Activated CD4-positive, CD25-positive, alpha-beta regulatory T cell treated with anti-CD3 and anti-CD28 coated beads, Interleukin-2, amount 50 U/mL, for 24 hours (primary cell): Measurements from ENCODE around the gene GNPAT.

Experiments used
- ATAC-seq, 2 donors: fragments of 150-1000 bp; cut with Tn5 transposase; one replicate each; pipeline ENCODE4 v1.10.0; 2021; ENCODE audit warnings: mild to moderate bottlenecking in 1 of 2, moderate library complexity in 1 of 2

The GNPAT gene

DNA sequence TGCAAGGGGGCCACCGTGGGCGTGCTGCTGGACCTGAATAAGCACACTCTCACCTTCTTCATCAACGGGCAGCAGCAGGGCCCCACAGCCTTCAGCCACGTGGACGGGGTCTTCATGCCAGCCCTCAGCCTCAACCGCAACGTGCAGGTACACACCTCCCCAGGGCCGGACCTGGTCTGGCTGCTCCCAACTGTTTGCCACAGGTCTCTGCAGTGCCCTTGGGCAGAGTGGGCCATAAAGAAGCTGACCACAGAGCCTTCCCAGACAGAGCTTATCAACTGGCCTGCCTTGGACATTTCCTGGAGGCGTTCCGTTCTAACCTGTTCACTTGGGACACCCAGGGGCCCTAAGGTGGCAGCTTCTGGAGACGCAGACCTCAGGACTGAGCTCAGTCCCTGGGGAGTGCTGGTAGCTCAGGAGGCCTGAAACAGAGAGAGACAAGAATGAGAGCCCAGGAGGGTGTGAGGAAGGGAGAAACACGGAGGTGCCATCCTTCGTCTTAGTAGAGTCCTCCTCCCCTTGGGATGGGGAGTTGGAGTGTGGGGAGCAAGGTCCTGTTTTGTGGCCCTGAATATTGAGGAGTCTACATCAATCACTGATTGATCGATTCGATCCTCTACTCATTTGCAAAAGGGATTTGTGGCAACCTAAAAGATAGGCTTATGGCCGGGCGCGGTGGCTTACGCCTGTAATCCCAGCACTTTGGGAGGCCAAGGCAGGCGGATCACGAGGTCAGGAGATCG is 27.0 kb upstream of the GNPAT start:
- ATAC-seq: no peak

DNA sequence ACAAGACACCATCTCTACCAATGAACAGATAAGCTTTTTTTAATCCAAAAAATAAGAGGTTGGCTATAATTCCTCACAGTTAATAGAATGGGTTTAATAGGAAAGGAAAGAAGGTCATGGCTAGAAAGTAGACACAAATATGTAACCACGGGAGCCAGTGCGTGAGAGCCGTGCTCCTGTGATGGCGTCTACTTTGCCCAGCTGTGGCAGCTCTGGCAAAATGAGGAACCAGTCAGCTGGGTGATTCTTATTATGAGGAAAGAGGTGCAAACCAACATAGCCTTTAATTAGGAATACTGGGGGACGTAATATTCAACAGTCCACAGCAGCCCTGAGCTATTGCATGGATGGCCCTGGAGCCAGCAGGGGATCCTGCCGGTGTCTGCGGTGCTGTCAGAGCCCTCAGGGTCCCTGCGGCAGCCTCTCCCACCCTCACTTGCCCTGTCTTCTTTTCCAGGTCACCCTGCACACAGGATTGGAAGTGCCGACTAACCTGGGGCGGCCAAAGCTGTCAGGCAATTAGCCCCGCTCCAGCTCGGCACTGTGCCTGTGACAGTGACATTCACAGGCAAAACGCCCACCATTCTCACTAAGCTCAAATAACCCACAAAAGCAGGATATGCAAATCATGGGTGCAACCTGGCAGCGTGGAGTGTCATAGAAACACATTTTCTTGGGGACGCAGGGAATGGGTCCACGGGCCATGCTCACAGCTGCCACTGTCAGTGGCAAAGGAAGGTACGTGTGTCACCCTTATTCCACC is 25.9 kb upstream of the GNPAT start:
- ATAC-seq: no peak

DNA sequence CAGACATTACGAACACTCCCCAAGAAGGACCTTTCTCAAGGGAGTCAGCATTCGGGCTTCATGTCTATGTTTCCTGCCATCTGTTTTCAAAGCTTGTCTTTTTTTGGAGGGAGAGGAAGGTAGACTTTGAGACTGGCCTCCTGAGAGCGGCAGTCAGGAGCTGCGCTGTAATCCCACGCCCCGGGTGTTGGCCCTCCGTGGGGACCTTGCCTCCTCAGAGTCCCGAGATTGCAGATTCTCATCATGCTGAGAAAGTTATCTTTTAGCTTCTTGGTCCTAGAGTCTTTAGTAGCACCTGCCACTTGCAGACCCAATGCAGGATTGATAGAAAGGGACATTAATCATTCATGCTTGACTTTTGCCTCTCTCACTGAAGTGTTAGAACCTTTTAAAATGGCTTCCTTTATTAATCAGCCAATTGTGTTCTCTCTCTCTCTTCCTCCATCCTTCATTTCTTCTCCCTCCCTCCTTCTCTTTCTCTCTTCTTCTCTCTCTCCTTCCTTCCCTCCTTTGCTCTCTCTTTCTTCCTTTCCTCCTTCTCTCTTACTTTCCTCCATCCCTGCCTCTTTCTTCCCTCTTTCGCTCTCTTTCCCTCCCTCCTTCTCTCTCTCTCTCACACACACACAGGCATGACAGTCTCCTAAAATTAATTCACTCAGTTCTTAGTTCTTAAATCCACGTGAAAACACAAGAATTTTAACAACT is 25.2 kb upstream of the GNPAT start:
- ATAC-seq: no peak

DNA sequence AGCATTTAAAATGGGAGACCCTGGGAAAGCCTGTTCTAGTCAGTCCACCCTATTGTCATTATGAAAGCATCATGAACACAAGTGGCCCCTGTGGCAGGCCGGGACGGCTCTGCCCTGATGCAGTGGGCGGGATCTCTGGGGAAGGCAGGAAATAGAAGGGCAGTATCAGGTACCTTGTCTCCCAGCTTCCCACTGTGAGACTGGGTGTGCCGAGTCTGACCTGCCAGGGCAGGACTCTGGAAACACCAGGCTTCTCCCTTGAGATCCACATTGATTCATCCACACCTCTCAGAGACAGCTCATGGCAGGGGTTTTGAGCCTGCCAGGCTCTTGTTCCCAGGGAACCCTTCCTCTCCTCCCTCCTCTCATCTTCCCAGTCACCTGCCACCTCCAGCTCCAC is 24.5 kb upstream of the GNPAT start:
- no peak for ATAC-seq

DNA sequence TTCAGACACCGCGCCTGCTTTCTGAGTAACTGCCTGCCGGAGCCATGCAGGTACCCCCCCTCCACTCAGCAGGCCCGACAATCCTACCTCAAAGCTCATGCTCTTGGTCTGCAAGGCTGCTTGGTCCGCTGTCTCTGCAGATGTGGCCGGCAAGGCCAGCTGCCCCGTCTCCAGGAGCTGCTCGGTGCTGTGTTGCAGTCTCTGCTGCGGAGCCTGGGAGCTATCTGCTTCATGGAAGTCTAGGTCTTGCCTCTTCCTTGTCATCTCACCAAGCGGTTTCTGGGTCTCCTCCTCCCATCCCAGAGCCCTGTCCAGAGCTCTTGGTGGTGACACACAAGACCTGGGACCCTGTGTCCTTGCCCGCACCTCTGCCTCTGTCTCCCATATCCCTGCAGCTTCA is 24.0 kb upstream of the GNPAT start:
- no peak for ATAC-seq

DNA sequence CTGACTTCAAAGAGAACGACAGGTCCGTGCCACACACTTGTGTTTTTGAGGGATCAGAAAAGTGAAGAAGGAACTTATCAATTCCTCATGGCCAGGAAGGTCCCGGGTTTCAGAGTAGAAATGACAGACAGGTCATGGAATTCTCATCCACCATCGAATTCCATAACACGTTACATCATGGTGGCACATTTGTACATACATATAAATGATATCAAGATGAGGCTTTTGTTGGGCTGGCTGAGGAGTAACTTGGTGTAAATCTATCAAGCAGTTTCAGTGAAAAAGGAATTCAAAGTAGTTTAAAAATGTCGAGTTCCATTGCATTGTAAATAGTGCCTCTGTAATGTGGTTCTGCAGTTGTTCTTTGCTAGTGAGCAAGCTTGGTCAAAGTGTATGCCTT is 22.9 kb upstream of the GNPAT start:
- no peak for ATAC-seq

DNA sequence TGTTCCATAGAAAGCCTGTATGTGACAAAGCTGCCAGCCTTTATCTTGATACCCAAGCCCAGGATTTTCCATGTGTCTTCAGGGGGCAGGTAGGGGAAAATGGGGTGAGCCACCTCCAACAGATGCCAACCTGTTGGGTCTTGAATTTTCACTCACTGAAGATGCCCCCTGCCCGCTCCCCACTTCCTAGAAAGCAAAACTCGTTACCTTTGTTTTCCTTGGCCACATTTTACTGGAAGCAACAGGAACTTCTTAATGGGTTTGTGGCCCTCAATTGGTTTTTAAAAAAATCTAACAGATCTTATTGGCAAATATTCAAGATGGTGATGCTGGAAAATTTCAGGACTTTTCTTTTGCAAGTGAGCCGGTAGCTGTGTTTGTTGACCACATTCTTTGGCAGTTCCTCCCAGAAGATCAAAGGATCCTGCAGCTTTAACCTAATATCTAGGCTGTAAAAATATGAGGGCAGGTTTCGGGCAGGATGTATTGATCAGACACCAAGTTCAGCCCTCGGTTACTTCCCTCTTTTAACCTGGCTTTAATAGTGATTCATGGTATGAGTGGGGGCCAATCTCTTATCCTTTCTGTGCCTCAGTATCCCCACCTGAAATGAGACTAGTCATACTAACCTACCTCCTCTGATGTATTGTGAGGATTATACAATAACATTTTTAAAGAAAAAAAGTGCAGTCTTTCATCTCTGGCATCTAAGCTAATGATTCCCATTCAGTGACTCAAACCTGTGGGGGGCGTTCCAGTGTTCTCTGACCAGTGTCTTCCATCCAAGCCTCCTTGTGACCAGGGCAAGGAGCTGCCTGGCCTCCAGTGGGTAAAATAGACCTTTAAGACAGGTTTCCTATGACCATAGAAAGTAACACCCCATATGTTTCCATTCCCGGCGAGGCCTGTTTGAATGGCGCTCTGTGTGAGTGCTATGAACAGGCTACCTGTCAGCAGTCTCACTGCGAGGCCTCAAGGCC is 21.3 kb upstream of the GNPAT start:
- ATAC-seq: no peak

DNA sequence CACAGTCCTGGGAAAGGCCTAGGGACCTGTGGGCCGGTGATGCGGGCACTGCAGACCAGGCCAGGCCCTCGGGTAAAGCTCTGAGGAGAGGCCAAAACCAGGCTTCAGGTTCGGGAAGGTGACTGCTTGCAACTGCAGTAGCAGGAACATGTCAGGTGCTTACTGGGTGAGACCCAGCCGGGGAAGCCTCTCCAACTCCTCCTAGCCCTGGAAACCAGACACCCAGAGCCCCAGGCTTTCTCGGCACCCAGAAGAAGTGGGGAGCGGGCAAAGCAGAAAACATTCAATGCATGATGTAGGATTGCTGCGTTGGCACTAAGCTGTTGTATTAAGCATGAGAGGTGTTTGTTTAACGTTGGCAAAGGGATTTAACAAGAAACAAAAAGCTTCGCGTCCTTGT is 20.2 kb upstream of the GNPAT start:
- no peak for ATAC-seq

DNA sequence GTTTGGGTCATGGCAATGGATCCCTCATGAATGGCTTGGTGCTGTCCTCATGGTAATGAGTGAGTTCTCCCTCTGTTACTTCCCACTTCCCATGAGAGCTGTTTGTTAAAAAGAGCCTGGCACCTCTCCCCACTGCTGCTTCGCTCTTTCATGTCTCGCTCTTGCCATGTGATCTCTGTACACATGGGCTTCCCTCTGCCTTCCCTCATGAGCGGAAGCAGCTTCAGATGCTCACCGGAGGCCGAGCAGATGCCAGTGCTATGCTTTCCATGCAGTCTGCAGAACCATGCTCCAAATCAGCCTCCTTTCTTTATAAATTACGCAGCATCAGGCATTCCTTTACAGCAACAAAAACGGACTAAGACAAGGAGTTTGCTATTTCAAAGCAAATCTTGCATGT is 14.9 kb upstream of the GNPAT start:
- ATAC-seq: no peak

DNA sequence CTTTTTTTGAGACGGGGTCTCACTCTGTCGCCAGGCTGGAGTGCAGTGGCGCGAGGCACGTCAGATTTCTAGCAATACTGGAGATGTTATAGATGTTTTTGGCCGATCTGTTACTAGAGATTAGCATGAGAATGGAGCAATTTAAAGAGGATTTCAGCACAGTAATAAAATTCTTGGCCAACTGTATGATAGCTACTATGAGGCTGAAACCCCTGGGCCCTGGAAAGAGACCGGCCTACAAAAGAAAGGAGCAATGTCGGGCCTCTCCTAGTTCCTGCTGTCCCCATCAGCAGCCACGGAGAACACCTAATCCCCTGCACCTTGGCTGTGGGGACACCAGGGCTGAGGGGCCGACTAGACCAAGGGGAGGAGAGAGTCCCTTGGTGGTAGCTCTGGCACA is 9.5 kb upstream of the GNPAT start:
- no peak for ATAC-seq

DNA sequence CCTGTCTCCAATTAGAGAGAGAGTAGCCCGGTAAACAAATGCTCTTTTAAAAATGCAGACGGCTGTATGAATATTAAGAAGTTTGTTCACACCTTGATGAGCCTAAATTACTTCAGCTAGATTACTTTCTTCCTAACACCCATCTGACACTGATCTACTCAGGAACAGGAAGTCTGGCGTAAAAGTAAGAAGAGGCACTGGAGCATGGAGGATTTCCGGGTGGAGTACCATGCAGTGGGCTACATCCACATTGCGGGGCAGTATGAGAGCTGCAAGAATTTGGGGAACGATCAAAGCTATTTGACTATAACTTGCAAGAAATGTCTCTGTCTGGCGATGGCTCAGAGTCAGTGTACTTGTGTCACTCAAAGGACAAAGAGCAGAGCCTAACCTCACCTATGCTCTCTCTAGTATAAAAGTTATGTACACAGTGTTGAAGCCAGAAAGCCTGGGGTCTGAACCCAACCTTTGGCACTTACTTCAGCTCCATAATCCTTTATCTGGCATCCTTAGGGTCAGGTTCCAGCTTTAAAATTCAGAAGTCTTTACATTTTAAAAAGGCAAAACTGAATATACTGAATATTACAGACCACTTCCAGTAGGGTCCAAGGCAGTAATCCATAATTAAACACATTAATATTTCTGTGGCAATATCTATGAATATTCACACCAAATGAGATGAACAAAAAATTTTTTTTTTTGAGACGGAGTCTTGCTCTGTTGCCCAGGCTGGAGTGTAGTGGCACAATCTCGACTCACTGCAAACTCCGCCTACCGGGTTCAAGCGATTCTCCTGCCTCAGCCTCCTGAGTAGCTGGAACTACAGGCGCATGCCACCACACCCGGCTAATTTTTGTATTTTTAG is 7.9 kb upstream of the GNPAT start:
- no peak for ATAC-seq

DNA sequence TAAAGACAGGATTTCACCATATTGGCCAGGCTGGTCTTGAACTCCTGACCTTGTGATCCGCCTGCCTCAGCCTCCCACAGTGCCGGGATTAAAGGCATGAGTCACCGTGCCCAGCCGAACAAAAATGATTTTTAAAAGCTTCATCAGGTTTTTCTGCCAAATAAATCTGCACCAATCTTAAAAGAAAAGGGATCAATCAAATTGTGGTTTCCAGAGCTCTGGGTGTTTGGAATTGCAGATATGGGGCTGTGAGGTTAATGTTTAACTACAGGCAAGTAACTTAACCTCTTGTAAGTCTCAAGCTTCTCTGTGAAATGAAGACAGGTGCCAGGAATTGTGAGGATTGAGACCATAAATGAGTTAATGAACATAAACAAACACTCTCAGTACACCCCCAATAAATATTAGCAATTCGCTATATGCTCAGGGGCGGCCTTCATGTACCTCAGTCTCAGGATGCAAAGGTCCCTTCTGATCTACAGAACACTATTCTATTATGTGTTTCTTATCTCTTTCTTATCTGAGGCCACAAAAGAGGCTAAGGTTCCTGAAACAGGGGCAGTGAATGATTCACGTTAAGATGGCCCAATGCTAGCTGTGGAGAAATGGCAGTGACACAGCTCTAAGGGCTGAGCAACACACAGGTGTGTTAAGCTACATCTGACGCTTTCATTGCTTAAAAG is 7.1 kb upstream of the GNPAT start:
- ATAC-seq: no peak

DNA sequence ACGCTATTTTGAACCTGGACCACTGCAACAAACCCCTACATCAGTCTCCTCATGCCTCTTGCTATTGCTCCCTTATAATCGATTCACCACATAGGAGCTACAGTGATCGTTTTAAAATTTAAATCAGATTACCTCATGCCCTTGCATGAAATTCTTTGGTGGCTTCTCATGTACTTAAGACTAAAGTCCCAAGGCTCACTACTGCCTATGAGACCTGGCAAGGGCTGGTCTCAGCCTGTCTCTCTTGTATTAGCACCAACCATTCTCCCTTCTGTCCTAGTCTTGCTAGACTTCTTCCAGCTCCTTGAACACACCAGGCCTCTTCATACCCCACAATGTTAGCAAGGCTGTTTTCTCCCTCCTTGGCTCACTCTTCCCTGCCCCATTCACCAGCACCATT is 6.5 kb upstream of the GNPAT start:
- no peak for ATAC-seq

DNA sequence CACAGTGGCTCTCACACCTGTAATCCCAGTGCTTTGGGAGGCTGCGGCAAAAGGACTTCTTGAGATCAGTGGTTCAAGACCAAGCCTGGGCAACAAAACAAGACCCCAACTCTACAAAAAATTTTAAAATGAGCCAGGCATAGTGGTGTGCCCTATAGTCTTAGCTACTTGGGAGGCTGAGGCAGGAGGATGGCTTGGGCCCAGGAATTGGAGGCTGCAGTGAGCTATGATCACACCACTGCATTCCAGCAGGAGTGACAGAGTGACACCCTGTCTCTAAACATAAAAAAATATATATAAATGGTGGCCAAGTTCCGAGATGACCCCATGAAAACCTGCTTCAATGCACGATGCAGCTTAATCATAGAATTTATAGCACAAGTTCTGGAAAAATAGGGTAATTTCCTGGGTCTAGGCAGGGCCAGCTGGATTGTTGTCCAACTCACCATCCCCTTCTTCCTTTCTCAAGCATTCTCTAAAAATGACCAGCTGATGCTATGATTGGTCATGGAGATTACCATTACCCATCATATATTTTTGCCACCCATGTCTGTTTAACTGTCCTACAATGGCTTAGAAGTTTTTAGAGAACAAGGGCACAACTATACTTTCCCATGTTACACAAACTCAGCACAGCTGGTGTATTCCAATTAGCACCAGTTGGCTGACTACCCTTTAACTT is 5.3 kb upstream of the GNPAT start:
- no peak for ATAC-seq

DNA sequence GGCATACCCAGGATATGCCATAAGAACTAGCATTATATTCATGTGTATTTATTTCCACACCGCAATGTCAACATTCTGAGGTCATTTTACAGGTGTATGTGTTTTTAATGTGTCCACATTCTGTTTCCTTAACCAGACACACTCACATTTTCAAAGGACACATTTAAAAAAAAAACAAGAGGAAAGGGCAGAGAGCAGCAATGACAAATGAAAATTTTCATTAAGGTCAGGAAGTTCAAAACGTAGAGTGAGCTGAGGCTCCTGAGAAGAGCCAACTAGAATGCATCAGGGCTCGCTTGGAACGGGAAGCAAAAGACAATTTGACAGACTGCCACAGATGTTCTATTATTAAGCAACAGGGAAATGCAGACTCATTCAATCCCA is 4.8 kb upstream of the GNPAT start:
- ATAC-seq: no peak

DNA sequence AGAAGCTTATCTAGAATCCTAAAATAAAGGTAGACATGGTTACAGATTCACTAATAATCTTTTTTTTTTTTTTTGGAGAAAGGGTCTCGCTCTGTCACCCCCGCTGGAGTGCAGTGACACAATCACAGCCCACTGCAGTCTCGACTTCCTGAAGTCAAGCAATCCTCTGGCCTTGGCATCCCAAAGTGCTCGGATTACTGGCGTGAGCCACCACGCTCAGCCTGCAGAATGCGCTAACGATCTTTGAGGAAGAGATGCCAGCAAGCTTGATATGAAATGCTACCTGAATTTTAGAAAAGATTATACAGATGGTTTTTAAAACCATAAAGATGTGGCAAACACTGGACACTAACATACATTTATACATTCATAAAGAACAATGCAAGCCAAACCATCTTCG is 4.1 kb upstream of the GNPAT start:
- ATAC-seq: no peak

DNA sequence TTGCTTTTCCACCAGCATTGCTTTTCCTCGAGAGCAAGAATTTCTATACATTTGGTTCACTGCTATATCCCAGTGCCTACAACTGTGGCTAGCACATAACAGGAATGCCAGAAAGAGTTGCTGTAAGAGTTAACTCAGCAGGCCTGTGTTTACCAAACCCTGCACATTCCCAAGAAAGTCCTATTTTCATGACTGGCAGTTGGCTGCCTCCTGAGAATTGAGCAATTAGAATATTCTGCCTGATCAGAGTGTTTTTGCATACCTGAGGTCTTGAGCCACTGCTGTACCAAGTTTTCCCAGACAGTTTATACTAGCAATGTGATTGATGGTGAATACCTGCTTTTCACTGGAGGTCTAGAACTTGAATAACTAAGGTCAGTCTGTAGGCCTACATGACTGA is 2.7 kb upstream of the GNPAT start:
- ATAC-seq: no peak

DNA sequence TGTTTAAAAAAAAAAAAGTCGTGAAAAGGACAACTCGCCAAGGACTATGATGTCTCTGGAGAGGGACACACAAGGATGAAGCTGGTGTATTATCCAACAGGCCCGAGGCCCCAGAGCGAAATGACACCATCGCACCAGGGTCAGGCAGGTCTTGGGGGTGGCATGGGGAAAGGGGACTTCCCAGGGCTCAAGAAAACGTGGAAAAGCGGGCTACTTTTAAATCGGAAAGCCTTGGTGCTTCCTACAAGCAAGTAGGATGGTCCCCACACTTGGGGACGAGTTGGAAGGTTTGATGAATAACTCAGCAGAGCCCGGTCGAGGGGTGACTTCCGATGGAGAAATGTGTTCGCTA is 505 bp upstream of the GNPAT start:
- ATAC-seq: peak in 1 of 2 donors; percentile 3

DNA sequence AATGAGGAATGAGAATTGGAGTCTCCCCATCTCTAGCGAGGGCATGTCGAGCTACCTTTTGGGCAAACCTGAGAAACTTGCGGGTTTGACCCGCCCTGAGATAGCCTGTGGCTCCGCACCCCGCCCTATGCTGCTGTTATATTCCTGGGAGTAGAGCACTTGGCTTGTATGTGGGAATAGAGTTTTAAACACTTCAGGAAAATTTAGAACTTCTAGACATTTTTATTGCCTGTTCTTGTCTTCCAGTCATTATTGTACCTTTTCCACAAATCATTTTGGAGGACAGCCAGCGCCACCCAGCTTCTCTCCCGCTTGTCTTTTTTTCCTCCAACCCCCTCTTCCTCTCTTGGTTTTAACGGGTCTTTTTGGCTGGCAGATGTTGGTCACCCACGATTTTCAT is 738 bp downstream of the GNPAT start:
- no peak for ATAC-seq

DNA sequence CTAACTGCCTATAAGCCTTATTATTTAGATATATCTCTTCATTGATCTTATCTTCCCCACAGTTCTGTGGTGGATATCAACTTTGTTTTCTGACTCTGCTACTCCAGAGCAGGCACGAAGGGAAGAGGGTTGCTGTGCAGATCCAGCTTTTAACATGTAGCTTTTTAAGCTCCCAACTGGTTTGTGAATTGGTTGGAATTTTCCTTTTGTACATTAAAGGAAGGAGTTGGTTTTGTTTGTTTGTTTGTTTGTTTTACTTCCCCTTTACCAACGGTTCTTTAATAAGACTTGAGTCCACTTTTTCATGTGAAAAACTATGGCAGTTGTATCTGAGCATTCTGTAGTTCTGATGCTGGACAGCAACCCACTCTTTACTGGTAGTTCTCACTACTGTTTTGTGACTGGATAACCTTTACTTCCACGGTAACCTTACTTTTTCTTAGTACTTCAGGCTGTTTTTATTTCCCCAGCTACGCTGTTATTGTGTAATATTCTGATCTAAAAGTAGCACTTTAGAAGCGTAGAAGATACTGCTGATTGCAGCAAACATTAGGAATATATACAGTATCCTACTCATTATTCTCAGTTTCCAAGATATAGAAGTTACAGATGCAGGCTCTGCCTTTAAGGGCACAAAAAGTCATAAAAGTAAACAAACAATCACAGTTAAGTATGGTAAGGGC is 1.6 kb downstream of the GNPAT start:
- no peak for ATAC-seq
